Rectal smooth muscle tissue (tissue), 1 donor: ENCODE results near the gene BIN2.

Experiments used
- H3K27ac ChIP-seq: one replicate; pipeline ENCODE4 v1.7.0; 2013; ENCODE audit warnings: low read depth, low read length, inconsistent platforms
- H3K27me3 ChIP-seq: one replicate; pipeline ENCODE4 v1.7.0; 2013; ENCODE audit warnings: low read length; ENCODE audit not compliant: control insufficient read depth, insufficient read depth
- H3K36me3 ChIP-seq: one replicate; pipeline ENCODE4 v1.7.0; 2013; ENCODE audit warnings: low read length; ENCODE audit not compliant: control insufficient read depth, insufficient read depth
- H3K4me1 ChIP-seq: one replicate; pipeline ENCODE4 v1.7.0; 2013; ENCODE audit warnings: low read length; ENCODE audit not compliant: control insufficient read depth, insufficient read depth
- H3K4me3 ChIP-seq: one replicate; pipeline ENCODE4 v1.7.0; 2013; ENCODE audit warnings: low read length
- H3K9ac ChIP-seq: one replicate; pipeline ENCODE4 v1.7.0; 2013; ENCODE audit warnings: low read length

The BIN2 gene

GRCh38 chr12:51323966-51324895 lies at the start of gene BIN2:
Gene BIN2 (minus strand): TSS chr12:51324174. CDS start chr12:51324102, 72 bp downstream.
- H3K27ac ChIP-seq: no peak within 1 kb of the TSS
- no peaks in the 10 kb centered on the region for H3K4me1 ChIP-seq
- no peaks in the 10 kb centered on the region for H3K27me3 ChIP-seq
- peak within 1 kb of the TSS; percentile 45 for H3K4me3 ChIP-seq
- no peaks in the 10 kb centered on the region for H3K36me3 ChIP-seq
- H3K9ac ChIP-seq: no peak within 1 kb of the TSS

- no peak overlapping the region for H3K4me3 ChIP-seq
- H3K4me1 ChIP-seq: peaks cover 5% of the 10 kb centered on the region
- no peak overlapping the region for H3K9ac ChIP-seq
- H3K27ac ChIP-seq: no peak overlapping the region
- H3K36me3 ChIP-seq: no peaks in the 10 kb centered on the region
- no peaks in the 10 kb centered on the region for H3K27me3 ChIP-seq
Observed at GRCh38 chr12:51373187-51373586, 49.2 kb upstream of the BIN2 start.

GRCh38 chr12:51372021-51372420 lies 48.0 kb upstream of the BIN2 start:
- Histone ChIP-seq H3K36me3 (no peaks in the 10 kb centered on the region), H3K9ac (no peak overlapping the region), H3K27ac (no peak overlapping the region), H3K27me3 (no peaks in the 10 kb centered on the region), H3K4me3 (no peak overlapping the region), H3K4me1 (peaks cover 5% of the 10 kb centered on the region)

GRCh38 chr12:51371295-51371953 lies 47.5 kb upstream of the BIN2 start:
- Histone ChIP-seq H3K27me3 (no peaks in the 10 kb centered on the region), H3K36me3 (no peaks in the 10 kb centered on the region), H3K4me3 (no peak overlapping the region), H3K4me1 (peaks cover 5% of the 10 kb centered on the region), H3K27ac (no peak overlapping the region), H3K9ac (no peak overlapping the region)

- Histone ChIP-seq H3K9ac (no peak overlapping the region), H3K4me1 (peaks cover 5% of the 10 kb centered on the region), H3K27ac (no peak overlapping the region), H3K36me3 (no peaks in the 10 kb centered on the region), H3K4me3 (no peak overlapping the region), H3K27me3 (no peaks in the 10 kb centered on the region)
Observed at GRCh38 chr12:51370667-51371066, 46.7 kb upstream of the BIN2 start.

GRCh38 chr12:51369581-51369980 lies 45.6 kb upstream of the BIN2 start:
- Histone ChIP-seq H3K27me3 (no peaks in the 10 kb centered on the region), H3K4me3 (no peak overlapping the region), H3K27ac (no peak overlapping the region), H3K9ac (no peak overlapping the region), H3K36me3 (no peaks in the 10 kb centered on the region), H3K4me1 (peaks cover 5% of the 10 kb centered on the region)

GRCh38 chr12:51368640-51369517 lies 44.9 kb upstream of the BIN2 start:
- Histone ChIP-seq H3K9ac (no peak overlapping the region), H3K4me3 (no peak overlapping the region), H3K27me3 (no peaks in the 10 kb centered on the region), H3K27ac (no peak overlapping the region), H3K36me3 (no peaks in the 10 kb centered on the region), H3K4me1 (peaks cover 5% of the 10 kb centered on the region)

- H3K4me1 ChIP-seq: no peaks in the 10 kb centered on the region
- H3K36me3 ChIP-seq: no peaks in the 10 kb centered on the region
- H3K4me3 ChIP-seq: no peak overlapping the region
- H3K27ac ChIP-seq: no peak overlapping the region
- no peaks in the 10 kb centered on the region for H3K27me3 ChIP-seq
- H3K9ac ChIP-seq: no peak overlapping the region
Observed at GRCh38 chr12:51365276-51365675, 41.3 kb upstream of the BIN2 start.

GRCh38 chr12:51364001-51364400 lies 40.0 kb upstream of the BIN2 start:
- no peak overlapping the region for H3K9ac ChIP-seq
- H3K4me3 ChIP-seq: no peak overlapping the region
- no peaks in the 10 kb centered on the region for H3K36me3 ChIP-seq
- H3K4me1 ChIP-seq: no peaks in the 10 kb centered on the region
- H3K27ac ChIP-seq: no peak overlapping the region
- no peaks in the 10 kb centered on the region for H3K27me3 ChIP-seq

- no peak overlapping the region for H3K27ac ChIP-seq
- H3K27me3 ChIP-seq: no peaks in the 10 kb centered on the region
- no peak overlapping the region for H3K9ac ChIP-seq
- no peaks in the 10 kb centered on the region for H3K36me3 ChIP-seq
- H3K4me3 ChIP-seq: no peak overlapping the region
- H3K4me1 ChIP-seq: no peaks in the 10 kb centered on the region
Observed at GRCh38 chr12:51362747-51363342, 38.9 kb upstream of the BIN2 start.

GRCh38 chr12:51362307-51362706 lies 38.3 kb upstream of the BIN2 start:
- no peak overlapping the region for H3K27ac ChIP-seq
- no peak overlapping the region for H3K4me3 ChIP-seq
- no peaks in the 10 kb centered on the region for H3K27me3 ChIP-seq
- no peaks in the 10 kb centered on the region for H3K4me1 ChIP-seq
- H3K9ac ChIP-seq: no peak overlapping the region
- H3K36me3 ChIP-seq: no peaks in the 10 kb centered on the region
